Osteoblast (primary cell): ENCODE data around the gene ITPR1. TPM values are rescaled to one million over a fixed set of nuclear protein-coding genes. Genes with fewer than 3 reads are reported as not detected.
A peak's percentile ranks its signal among the peaks of the same experiment; 100 is the strongest.

Source experiments
- DNase-seq: peaks from one replicate; pipeline ENCODE4 v3.0.0; 2011; ENCODE audit warnings: low spot score, mixed read lengths; ENCODE audit not compliant: insufficient read length; ENCODE audit errors: missing footprints
- H2AFZ ChIP-seq: 2 replicates; pipeline ENCODE4 v1.6.0; 2011; ENCODE audit warnings: mild to moderate bottlenecking, low read length
- H3K27ac ChIP-seq: 2 replicates; pipeline ENCODE4 v1.5.1; 2011; ENCODE audit warnings: mild to moderate bottlenecking, low read depth, low read length, moderate library complexity
- H3K27me3 ChIP-seq: 2 replicates; pipeline ENCODE4 v1.6.0; 2012; ENCODE audit warnings: mild to moderate bottlenecking, control low read depth, inconsistent platforms, low read length, moderate library complexity; ENCODE audit not compliant: insufficient read depth
- H3K36me3 ChIP-seq: 2 replicates; pipeline ENCODE4 v1.5.1; 2011; ENCODE audit warnings: mild to moderate bottlenecking, low read length, control low read depth, moderate library complexity; ENCODE audit not compliant: insufficient read depth
- H3K4me1 ChIP-seq: 2 replicates; pipeline ENCODE4 v1.5.1; 2011; ENCODE audit warnings: mild to moderate bottlenecking, low read length, control low read depth, moderate library complexity; ENCODE audit not compliant: insufficient read depth
- H3K4me2 ChIP-seq: 2 replicates; pipeline ENCODE4 v1.6.0; 2011; ENCODE audit warnings: mild to moderate bottlenecking, low read length; ENCODE audit not compliant: insufficient read depth
- H3K4me3 ChIP-seq: fragments of 200-600 bp; sonication (generic); 3 replicates; pipeline ENCODE4 v1.5.1; 2012; ENCODE audit warnings: mild to moderate bottlenecking, low read length, inconsistent platforms; ENCODE audit not compliant: insufficient read depth
- H3K79me2 ChIP-seq: 2 replicates; pipeline ENCODE4 v1.6.0; 2012; ENCODE audit warnings: mild to moderate bottlenecking, low read length, control low read depth, inconsistent platforms; ENCODE audit not compliant: insufficient read depth
- H3K9me3 ChIP-seq: 2 replicates; pipeline ENCODE4 v1.5.1; 2011; ENCODE audit warnings: low read depth, low read length, control low read depth
- H4K20me1 ChIP-seq: 2 replicates; pipeline ENCODE4 v1.6.0; 2012; ENCODE audit warnings: mild to moderate bottlenecking, low read length, control low read depth; ENCODE audit not compliant: insufficient read depth
- CTCF ChIP-seq: IDR thresholded peaks from 2 replicates; pipeline ENCODE4 v1.5.1; 2011; ENCODE audit warnings: mild to moderate bottlenecking, low read depth, low read length, moderate library complexity; ENCODE audit errors: extremely low read depth
- total RNA-seq: library from RNA; depleted of rRNA; stranded (reverse); fragments of >200 nt; gene quantifications from 2 replicates; pipeline ENCODE4 v1.2.3, GENCODE V29; 2012

Gene ITPR1
- total RNA-seq, 1 donor = 16.6 TPM

- Histone ChIP-seq H3K27me3 (no peaks in the 10 kb centered on the region), H3K4me1 (peaks cover 5% of the 10 kb centered on the region), H4K20me1 (no peaks in the 10 kb centered on the region), H3K9me3 (no peaks in the 10 kb centered on the region), H2AFZ (no peak overlapping the region), H3K4me2 (no peak overlapping the region), H3K4me3 (no peak overlapping the region), H3K79me2 (no peaks in the 10 kb centered on the region), H3K27ac (no peak overlapping the region), H3K36me3 (no peaks in the 10 kb centered on the region)
- no peak for DNase-seq
- no peak for TF ChIP-seq CTCF
Observed at GRCh38 chr3:4647411-4647810, 154.3 kb downstream of the ITPR1 start.

GRCh38 chr3:4655145-4656045 is 162.2 kb downstream of the ITPR1 start:
- Histone ChIP-seq H3K4me1 (peaks cover 5% of the 10 kb centered on the region), H3K4me2 (peak overlapping the region; percentile 33), H3K27me3 (no peaks in the 10 kb centered on the region), H3K4me3 (no peak overlapping the region), H4K20me1 (no peaks in the 10 kb centered on the region), H3K36me3 (no peaks in the 10 kb centered on the region), H2AFZ (peak overlapping the region; percentile 29), H3K79me2 (no peaks in the 10 kb centered on the region), H3K27ac (no peak overlapping the region), H3K9me3 (no peaks in the 10 kb centered on the region)
- no peak for TF ChIP-seq CTCF
- DNase-seq = no peak

- no peaks in the 10 kb centered on the region for H3K79me2 ChIP-seq
- H3K4me3 ChIP-seq = no peak overlapping the region
- H3K4me1 ChIP-seq = peaks cover under 1% of the 10 kb centered on the region
- no peaks in the 10 kb centered on the region for H3K27me3 ChIP-seq
- no peaks in the 10 kb centered on the region for H3K9me3 ChIP-seq
- H4K20me1 ChIP-seq = no peaks in the 10 kb centered on the region
- peak; percentile 78 for DNase-seq
- H3K36me3 ChIP-seq = no peaks in the 10 kb centered on the region
- H3K4me2 ChIP-seq = peak overlapping the region; percentile 33
- peak; percentile 99 for TF ChIP-seq CTCF
- H2AFZ ChIP-seq = peak overlapping the region; percentile 29
- H3K27ac ChIP-seq = no peak overlapping the region
Observed at GRCh38 chr3:4656059-4656458, 162.9 kb downstream of the ITPR1 start.

- H3K27ac ChIP-seq = no peak overlapping the region
- no peak overlapping the region for H3K4me2 ChIP-seq
- no peaks in the 10 kb centered on the region for H4K20me1 ChIP-seq
Observed at GRCh38 chr3:4656626-4657328, 163.6 kb downstream of the ITPR1 start.

More at GRCh38 chr3:4656626-4657328, 163.6 kb downstream of the ITPR1 start:
- H3K9me3 ChIP-seq = no peaks in the 10 kb centered on the region
- no peak for DNase-seq
- H3K79me2 ChIP-seq = no peaks in the 10 kb centered on the region
- H2AFZ ChIP-seq = no peak overlapping the region
- H3K4me1 ChIP-seq = no peaks in the 10 kb centered on the region
- H3K27me3 ChIP-seq = no peaks in the 10 kb centered on the region
- no peaks in the 10 kb centered on the region for H3K36me3 ChIP-seq
- no peak for TF ChIP-seq CTCF
- no peak overlapping the region for H3K4me3 ChIP-seq
